GM12878 (cell line): ENCODE data around the gene HBA1. TPM values are rescaled to one million over a fixed set of nuclear protein-coding genes. Genes with fewer than 3 reads are reported as not detected.

Experiments
- ATAC-seq: fragments of 200-7000 bp; cut with Tn5 transposase; 3 replicates; pipeline ENCODE4 v1.9.1; 2020; ENCODE audit warnings: mild to moderate bottlenecking, moderate library complexity
- BruUV-seq: library from RNA; stranded (reverse); fragments of 400-500 nt; replicated peaks from 2 replicates; lab custom pipeline; 2021; lab: Mats Ljungman, UMichigan
- CTCF ChIA-PET: fragments of 300-600 bp; sonication (Branson Sonifier 250); formaldehyde crosslinking; extraction: SDS; loops from one replicate; lab custom pipeline; 2021; ENCODE audit warnings: inconsistent platforms; lab: Yijun Ruan, JAX
- POLR2A ChIA-PET: fragments of 350-600 bp; formaldehyde crosslinking; extraction: SDS; loops from one replicate; lab custom pipeline; 2021; ENCODE audit warnings: inconsistent platforms; lab: Charles Lee
- RAD21 ChIA-PET: fragments of 300-600 bp; sonication (Branson Sonifier 250); formaldehyde crosslinking; loops from one replicate; lab custom pipeline; 2023; ENCODE audit warnings: antibody characterized with exemption; ENCODE audit not compliant: unreplicated experiment; lab: Charles Lee
- SMC1A ChIA-PET: fragments of 300-600 bp; sonication (Branson Sonifier 250); formaldehyde crosslinking; loops from one replicate; lab custom pipeline; 2023; ENCODE audit not compliant: unreplicated experiment, uncharacterized antibody; lab: Charles Lee
- DNase-seq: peaks from one replicate; pipeline ENCODE4 v3.0.0-alpha.2; 2011; ENCODE audit warnings: low read depth, low spot score
- FAIRE-seq: peaks from 3 replicates; lab custom pipeline; 2011; peaks lifted over from hg19 to GRCh38; lab: Jason Lieb, UNC
- H2AFZ ChIP-seq: 2 replicates; pipeline ENCODE4 v1.6.0; 2011; ENCODE audit warnings: low read depth, low read length, control low read depth; ENCODE audit not compliant: control insufficient read depth
- H3K27ac ChIP-seq: 2 replicates; pipeline ENCODE4 v1.5.1; 2011; ENCODE audit warnings: control low read depth; ENCODE audit not compliant: control insufficient read depth, insufficient read depth
- H3K27me3 ChIP-seq, 2 experiments: replicated peaks in 1 of 2; 2 replicates each; pipeline versions ENCODE4 v1.6.0 to v1.6.1; 2011; ENCODE audit warnings: low read length in 1 of 2; ENCODE audit not compliant: control insufficient read depth in 2 of 2, insufficient read depth in 2 of 2
- H3K36me3 ChIP-seq, 2 experiments: 2 replicates each; pipeline ENCODE4 v1.5.1; 2011; ENCODE audit warnings: low read length in 1 of 2; ENCODE audit not compliant: control insufficient read depth in 2 of 2, insufficient read depth in 2 of 2
- H3K4me1 ChIP-seq: 2 replicates; pipeline ENCODE4 v1.6.1; 2011; ENCODE audit warnings: mild to moderate bottlenecking, low read length, moderate library complexity, mixed read lengths; ENCODE audit not compliant: control insufficient read depth, insufficient read depth
- H3K4me2 ChIP-seq: 2 replicates; pipeline ENCODE4 v1.6.0; 2011; ENCODE audit warnings: control low read depth; ENCODE audit not compliant: control insufficient read depth, insufficient read depth
- H3K4me3 ChIP-seq: fragments of 200-600 bp; sonication (generic); 2 replicates; pipeline ENCODE4 v1.5.1; 2016
- H3K79me2 ChIP-seq: 2 replicates; pipeline ENCODE4 v1.6.0; 2011; ENCODE audit warnings: low read length; ENCODE audit not compliant: control insufficient read depth, insufficient read depth
- H3K9ac ChIP-seq: 2 replicates; pipeline ENCODE4 v1.8.0; 2011; ENCODE audit warnings: low read length, control low read depth, mixed read lengths; ENCODE audit not compliant: control insufficient read depth, insufficient read depth
- H3K9me3 ChIP-seq: replicated peaks from 3 replicates; pipeline ENCODE4 v1.5.1; 2011; ENCODE audit warnings: mild to moderate bottlenecking, low read length; ENCODE audit not compliant: control insufficient read depth, insufficient read depth
- H4K20me1 ChIP-seq: 2 replicates; pipeline ENCODE4 v1.6.0; 2011; ENCODE audit not compliant: control insufficient read depth, insufficient read depth
- ATF2 ChIP-seq: IDR thresholded peaks from 2 replicates; pipeline ENCODE4 v1.6.1; 2012; ENCODE audit warnings: low read length, inconsistent platforms
- E4F1 ChIP-seq: fragments of 450-650 bp; IDR thresholded peaks from 2 replicates; pipeline ENCODE4 v1.6.1; 2018; ENCODE audit warnings: borderline replicate concordance, mild to moderate bottlenecking; ENCODE audit not compliant: partially characterized antibody
- ESRRA ChIP-seq: IDR thresholded peaks from 2 replicates; pipeline ENCODE4 v1.6.1; 2012; ENCODE audit warnings: mild to moderate bottlenecking, low read length, improper control_type of control experiment
- FOXM1 ChIP-seq: IDR thresholded peaks from 2 replicates; pipeline ENCODE4 v1.6.1; 2012; ENCODE audit warnings: low read depth, mild to moderate bottlenecking, inconsistent platforms, low read length, moderate library complexity
- NR2F1 ChIP-seq: fragments of 450-650 bp; conservative IDR thresholded peaks from 2 replicates; pipeline ENCODE4 v1.6.1; 2017; ENCODE audit warnings: mild to moderate bottlenecking
- PAX8 ChIP-seq: fragments of 450-650 bp; IDR thresholded peaks from 2 replicates; pipeline ENCODE4 v1.6.1; 2017; ENCODE audit warnings: mild to moderate bottlenecking, moderate library complexity
- PBX3 ChIP-seq: IDR thresholded peaks from 2 replicates; pipeline ENCODE4 v1.6.1; 2011; ENCODE audit warnings: mild to moderate bottlenecking, low read depth, low read length, moderate library complexity; ENCODE audit not compliant: insufficient replicate concordance
- POLR2AphosphoS5 ChIP-seq: IDR thresholded peaks from 2 replicates; pipeline ENCODE4 v1.6.1; 2011; ENCODE audit warnings: mild to moderate bottlenecking, low read length, inconsistent platforms
- RAD21 ChIP-seq: IDR thresholded peaks from 2 replicates; pipeline ENCODE4 v1.6.1; 2011; ENCODE audit warnings: mild to moderate bottlenecking, low read depth, low read length, moderate library complexity; ENCODE audit not compliant: insufficient read depth
- SPI1 ChIP-seq: IDR thresholded peaks from 2 replicates; pipeline ENCODE4 v1.6.1; 2011; ENCODE audit warnings: low read depth, mild to moderate bottlenecking, low read length, moderate library complexity, borderline replicate concordance; ENCODE audit not compliant: insufficient read depth
- TCF3 ChIP-seq: IDR thresholded peaks from 2 replicates; pipeline ENCODE4 v1.6.1; 2012; ENCODE audit warnings: low read depth, mild to moderate bottlenecking, low read length, borderline replicate concordance; ENCODE audit not compliant: insufficient read depth
- ZBTB11 ChIP-seq: fragments of 450-650 bp; formaldehyde crosslinking; IDR thresholded peaks from 2 replicates; pipeline ENCODE4 v1.5.0; 2022; ENCODE audit warnings: mild to moderate bottlenecking, missing genetic modification characterization
- WGBS: methylation state at CpG from one replicate; pipeline ENCODE4 v1.1.6; 2016; ENCODE audit warnings: low lambda C conversion rate; ENCODE audit not compliant: insufficient replicate concordance, insufficient coverage; ENCODE audit errors: missing lambda C conversion rate; 5-methylcytosine and 5-hydroxymethylcytosine counted together
- in situ Hi-C: fragments of 300-500 bp; cut with MboI; formaldehyde crosslinking; loops from 9 replicates; pipeline ENCODE4 v1.14.3; 2018; ENCODE audit warnings: mixed read lengths
- intact Hi-C: fragments of 100-400 bp; cut with micrococcal nuclease; formaldehyde crosslinking; loops from one replicate; pipeline ENCODE4 v1.14.2; 2022; ENCODE audit not compliant: unreplicated experiment
- polyA plus RNA-seq, 11 experiments: library from polyadenylated mRNA; depleted of rRNA in 4 of 11; unstranded in 6 of 11; stranded (reverse) in 5 of 11; fragments of >200 nt; fragmentation: Nextera tagmentation in 4 of 11; fragmentation: Illumina TruSeq in 1 of 11; extraction: Ambion mirVana in 4 of 11; extraction: Trizol in 1 of 11; gene quantifications; 1 replicate in 1 of 11; 2 replicates in 10 of 11; pipeline versions ENCODE4 v1.2.1 to v1.2.3, GENCODE V29; 2011 to 2016; ENCODE audit warnings: inconsistent platforms in 2 of 11, missing spikeins in 2 of 11, low read depth in 1 of 11
- total RNA-seq, 4 experiments: library from RNA; depleted of rRNA in 3 of 4; stranded (reverse); fragments of >200 nt in 3 of 4; fragmentation: Illumina TruSeq in 1 of 4; extraction: Trizol in 1 of 4; gene quantifications; 2 replicates each; pipeline versions ENCODE4 v1.2.1 to v1.2.3, GENCODE V29; 2013 to 2021

HBA1 gene
- total and polyA plus RNA-seq, 10 of the 15 experiments (the other 5 are each of a cell fraction or from before 2014, with no cell fraction given): 0.28 to 3.5 (median 0.83) TPM; not detected in 5

- Histone ChIP-seq H4K20me1 (no peaks in the 10 kb centered on the region), H3K27ac (no peak overlapping the region), H2AFZ (no peak overlapping the region), H3K36me3 (no peaks in the 10 kb centered on the region), H3K4me1 (no peaks in the 10 kb centered on the region), H3K4me3 (no peak overlapping the region), H3K9ac (no peak overlapping the region), H3K27me3 (no peaks in the 10 kb centered on the region), H3K9me3 (no peaks in the 10 kb centered on the region), H3K79me2 (no peaks in the 10 kb centered on the region), H3K4me2 (no peak overlapping the region)
- TF ChIP-seq PBX3 (no peak), ATF2 (no peak), FOXM1 (no peak), E4F1 (no peak), ZBTB11 (no peak), SPI1 (no peak), ESRRA (no peak), NR2F1 (no peak), PAX8 (no peak), POLR2AphosphoS5 (no peak), TCF3 (no peak), RAD21 (no peak)
- no TSS peak for BruUV-seq
- RAD21 ChIA-PET: no interaction called here
- SMC1A ChIA-PET: no interaction called here
- intact Hi-C loops (no loop called here), in situ Hi-C loops (no loop called here)
- FAIRE-seq: no peak
- DNase-seq: no peak
- POLR2A ChIA-PET: no interaction called here
- no peak for ATAC-seq
- CTCF ChIA-PET: no interaction called here
- 45% methylated on average over 2 of the region's 2 CpGs for WGBS
These were observed 29.8 kb upstream of the HBA1 start for GRCh38 chr16:146646-147045.
